ACHN (cell line): ENCODE measurements around the gene HMGCL.
"Not testable (repeated sequence)": the region's sequence is repeated elsewhere in the genome, so short reads cannot be mapped to it uniquely, and the experiment has no call there.

Source experiments
- DNase-seq: peaks from one replicate; pipeline ENCODE4 v3.0.0-alpha.2; 2015
- in situ Hi-C: cut with HindIII; loops from 2 replicates; pipeline ENCODE4 v1.10.0; 2017; ENCODE audit warnings: low sequenced_read_pairs, low pct_ligation_motif_present, low pct_unique_long_range_greater_than_20kb

Gene HMGCL

DNA sequence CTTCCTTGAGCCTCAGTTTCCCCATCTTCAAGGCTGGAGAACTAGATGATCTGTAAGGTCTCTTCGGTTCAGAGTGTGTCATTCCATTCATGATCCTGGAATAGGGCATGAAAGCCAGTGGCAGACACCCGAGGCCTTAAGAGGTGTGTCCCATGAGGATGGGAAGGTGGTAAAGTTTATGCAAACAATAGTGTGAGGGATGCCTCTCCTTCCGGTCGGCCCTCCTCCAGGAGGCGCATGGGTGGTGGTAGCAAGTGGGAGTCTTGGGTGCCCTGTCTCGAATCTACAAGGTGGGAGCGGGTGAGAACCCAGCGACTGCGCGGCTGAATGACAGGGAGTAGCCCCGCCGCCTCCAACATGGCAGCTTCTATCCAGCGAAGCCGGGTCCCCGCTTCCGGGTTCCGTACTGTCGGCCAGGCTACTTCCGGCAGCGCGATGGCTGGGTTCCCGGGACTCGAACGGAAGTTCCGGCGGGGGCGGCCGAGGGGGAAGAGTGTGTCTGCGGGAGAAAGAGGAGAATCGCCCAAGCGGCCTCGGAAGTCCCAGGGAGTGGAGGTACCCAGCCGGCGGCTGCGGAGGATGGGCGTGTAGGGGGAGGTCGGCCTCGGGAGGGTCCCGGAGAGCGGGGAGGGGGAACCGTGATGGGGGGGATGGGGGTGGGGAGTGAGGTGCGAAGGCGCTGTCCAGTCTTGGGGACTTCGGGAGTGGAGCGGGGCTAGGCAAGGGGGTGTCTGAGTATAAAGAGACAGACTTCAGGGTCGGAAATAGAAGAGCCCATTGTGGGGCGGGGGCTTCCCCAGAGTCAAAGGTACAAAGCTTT is 34.3 kb downstream of the HMGCL start, which contains the start of gene LYPLA2:
Gene LYPLA2 (plus strand): TSS at position 450 of the 820 bp plus-strand sequence. CDS start 1,538 bp downstream, outside the sequence.
- peak; percentile 89 for DNase-seq

DNA sequence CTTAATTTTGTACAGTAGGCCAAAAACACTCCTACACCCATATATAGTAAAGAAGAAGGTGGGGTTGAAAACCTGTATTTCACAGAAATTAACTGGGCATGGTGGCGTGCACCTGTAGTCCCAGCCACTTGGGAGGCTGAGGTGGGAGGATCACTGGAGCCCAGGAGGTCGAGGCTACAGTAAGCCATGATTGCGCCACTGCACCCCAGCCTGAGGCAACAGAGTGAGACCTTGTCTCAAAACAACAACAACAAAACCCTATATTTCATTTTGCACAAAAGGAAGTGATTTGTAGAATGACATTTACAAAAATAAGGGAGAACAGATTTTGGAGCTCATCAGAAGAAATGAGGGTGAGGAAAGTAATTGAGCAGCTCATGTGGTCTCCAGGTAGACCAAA is 36.5 kb downstream of the HMGCL start:
- DNase-seq: no peak
- in situ Hi-C loops: no loop called here

More for the DNA sequence above, 34.3 kb downstream of the HMGCL start, which contains the start of gene LYPLA2:
- in situ Hi-C loops: no loop called here

DNA sequence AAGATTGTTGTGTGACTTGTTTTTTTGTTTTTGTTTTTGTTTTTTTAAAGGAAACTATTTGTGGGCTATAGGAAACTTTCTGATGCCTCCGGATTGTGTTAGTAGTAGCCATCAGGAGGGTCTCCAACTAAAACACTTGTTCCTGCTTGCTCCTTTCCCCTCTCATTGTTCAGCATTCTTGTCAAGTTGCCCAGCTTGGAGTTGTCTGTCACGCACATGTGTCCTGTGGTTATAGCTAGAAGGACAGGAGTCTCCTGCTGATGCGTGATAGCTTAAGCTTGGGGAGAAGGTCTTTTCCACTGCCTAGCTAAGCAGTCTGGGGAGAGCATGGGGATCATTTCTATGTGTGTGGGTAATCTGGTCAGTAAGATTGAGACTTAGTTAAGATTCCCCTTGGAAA is 37.5 kb downstream of the HMGCL start:
- in situ Hi-C loops: no loop called here
- DNase-seq: no peak

DNA sequence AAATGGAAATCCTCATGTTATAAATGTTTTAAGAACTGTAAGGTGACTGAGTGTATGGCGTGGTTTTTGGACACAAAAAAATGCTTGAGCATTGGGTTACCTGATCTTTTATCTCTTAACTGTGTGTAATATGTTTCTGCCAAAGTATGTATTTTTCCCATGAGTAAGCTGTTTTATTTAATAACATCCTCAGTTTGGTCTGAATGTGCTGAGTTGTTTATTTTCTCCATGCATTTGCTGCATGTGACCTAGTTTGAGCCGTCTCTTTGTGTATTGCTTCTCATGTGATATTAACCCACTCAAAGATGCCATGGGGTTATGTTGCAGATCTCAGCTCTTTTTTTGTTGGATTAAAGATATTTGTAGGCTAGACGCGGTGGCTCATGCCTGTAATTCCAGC is 40.4 kb downstream of the HMGCL start:
- no peak for DNase-seq
- in situ Hi-C loops: no loop called here

DNA sequence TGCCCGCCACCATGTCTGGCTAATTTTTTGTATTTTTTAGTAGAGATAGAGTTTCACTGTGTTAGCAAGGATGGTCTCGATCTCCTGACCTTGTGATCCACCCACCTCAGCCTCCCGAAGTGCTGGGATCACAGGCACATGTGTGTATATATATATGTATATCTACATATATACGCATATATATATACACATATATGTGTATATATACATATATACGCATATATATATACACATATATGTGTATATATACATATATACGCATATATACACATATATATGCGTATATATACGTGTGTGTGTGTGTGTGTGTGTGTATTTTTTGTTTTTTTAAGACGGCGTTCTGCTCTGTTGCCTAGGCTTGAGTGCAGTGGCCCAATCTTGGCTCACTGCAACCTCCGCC is 42.1 kb downstream of the HMGCL start:
- DNase-seq, in situ Hi-C loops: not testable (repeated sequence)

DNA sequence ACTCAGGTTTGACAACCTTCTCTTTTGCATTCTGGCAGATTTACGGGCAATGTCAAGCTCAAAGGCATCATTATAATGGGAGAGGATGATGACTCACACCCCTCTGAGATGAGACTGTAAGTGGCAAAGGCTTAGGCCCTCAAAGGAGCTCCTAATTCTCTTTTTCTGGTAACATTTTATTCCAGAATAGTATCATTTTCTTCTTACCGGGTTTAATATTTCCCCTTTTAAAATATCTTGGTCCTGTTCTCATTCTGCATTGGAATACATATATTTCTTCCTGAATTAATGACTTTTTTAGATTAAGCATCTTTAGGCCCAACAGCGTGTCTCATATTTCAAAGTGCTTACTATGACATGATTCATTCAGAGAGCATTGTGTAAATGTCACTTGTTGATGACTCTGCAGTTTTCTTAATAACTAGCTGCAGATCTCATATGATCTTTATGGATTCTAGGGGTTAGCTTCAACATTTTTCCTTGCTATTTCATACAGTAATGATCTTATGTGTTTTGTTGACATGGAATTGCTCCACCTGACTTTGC is 45.3 kb downstream of the HMGCL start:
- in situ Hi-C loops: no loop called here

DNA sequence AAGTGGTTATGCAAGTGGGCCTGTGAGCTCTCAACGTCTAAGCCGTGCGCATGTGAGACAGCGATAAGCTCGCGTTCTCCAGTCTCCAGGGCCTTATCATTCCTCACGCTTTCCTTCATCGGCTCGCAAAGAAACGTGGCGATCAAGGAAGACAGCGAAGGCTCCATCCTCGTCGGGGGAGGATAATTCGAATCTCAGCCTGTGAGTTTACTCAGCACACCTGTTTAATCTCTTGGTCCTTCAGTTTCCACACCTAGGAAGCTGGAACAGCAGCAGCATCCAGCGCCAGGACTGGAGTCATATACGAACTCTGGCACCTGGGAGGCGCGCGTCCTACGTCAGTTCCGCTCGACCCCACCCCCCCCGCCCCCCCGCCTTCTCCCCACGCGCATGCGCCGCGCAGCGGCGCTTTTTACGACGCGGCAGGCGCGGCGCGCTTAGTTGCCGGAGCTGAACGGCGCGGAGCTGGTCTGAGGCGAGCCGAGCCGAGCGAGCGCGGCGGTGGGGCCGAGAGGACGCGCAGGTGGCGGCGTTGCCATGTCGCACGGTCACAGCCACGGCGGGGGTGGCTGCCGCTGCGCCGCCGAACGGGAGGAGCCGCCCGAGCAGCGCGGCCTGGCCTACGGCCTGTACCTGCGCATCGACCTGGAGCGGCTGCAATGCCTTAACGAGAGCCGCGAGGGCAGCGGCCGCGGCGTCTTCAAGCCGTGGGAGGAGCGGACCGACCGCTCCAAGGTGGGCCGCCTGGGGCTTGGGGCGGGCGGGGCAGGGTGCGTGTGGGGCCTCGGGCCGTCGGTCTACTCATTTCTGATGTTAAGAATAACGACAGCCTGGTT is 47.0 kb downstream of the HMGCL start, which contains the start of gene PITHD1:
Gene PITHD1 (plus strand): TSS at position 440 of the 836 bp plus-strand sequence. CDS start 98 bp downstream, at position 538.
- in situ Hi-C loops: no loop called here
- peak; percentile 82 for DNase-seq

More for the DNA sequence above, 45.3 kb downstream of the HMGCL start:
- DNase-seq: peak; percentile 19

DNA sequence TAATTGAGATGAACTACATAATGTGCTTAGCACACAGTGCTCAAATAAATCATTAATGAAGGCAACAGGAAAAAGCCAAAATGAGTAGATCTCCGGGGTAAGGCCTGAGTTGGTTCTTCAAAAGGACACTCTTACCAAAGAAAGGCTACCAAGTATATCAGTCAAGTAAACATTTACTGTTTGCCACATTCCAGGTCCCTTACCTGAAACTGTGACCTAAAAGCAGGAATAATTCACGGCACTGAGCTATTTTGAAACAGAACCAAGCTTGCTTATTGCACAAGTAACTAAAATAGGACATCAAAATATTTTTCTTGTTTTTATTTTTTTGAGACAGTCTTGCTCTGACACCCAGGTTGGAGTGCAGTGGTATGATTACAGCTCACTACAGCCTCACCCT is 49.0 kb downstream of the HMGCL start:
- in situ Hi-C loops: no loop called here
- no peak for DNase-seq

DNA sequence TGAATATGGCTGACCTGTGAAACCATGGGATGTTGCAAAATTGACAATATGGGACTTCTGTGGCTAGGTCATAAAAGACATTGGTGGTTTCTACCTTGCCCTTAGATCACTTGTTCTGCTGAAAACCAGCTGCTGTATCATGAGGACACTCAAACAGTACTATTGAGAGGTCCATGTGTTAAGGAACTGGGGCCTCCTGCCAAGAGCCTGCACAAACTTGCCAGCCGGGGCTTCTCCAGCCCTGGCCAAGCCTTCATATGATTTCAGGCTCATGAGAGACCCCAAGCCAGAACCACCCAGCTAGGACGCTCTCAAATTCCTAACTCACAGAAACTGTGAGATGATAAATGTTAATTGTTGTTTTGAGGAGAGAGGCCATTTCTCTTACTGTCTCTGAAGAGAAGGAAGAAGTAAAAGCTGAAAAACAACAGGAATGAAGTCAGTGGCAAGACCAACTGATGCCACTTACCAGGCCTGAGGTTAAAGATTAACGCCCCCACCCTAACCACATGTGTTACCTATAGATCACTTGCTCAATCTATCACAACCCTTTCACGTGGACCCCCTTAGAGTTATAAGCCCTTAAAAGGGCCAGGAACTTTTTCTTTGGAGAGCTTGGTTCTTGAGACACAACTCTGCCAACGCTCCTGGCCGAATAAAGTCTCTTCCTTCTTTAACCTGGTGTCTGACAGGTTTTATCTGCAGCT is 50.9 kb downstream of the HMGCL start:
- in situ Hi-C loops: no loop called here
- no peak for DNase-seq

DNA sequence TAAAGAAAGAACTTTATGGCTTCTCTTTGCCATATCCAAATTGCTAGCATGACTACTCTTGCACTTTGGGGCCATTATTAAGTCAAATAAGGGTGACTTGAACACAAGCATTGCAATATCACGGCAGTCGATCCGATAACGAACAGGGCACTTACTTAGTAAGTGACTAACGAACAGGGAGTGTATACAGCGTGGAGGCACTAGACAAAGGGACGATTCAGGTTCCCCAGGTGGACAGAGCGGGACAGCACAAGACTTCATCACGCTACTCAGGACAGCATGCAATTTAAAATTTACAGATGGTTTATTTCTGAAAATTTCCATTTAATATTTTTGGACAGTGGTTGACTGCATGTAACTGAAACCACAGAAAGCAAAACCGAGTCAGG is 52.4 kb downstream of the HMGCL start:
- DNase-seq: no peak
- in situ Hi-C loops: no loop called here

DNA sequence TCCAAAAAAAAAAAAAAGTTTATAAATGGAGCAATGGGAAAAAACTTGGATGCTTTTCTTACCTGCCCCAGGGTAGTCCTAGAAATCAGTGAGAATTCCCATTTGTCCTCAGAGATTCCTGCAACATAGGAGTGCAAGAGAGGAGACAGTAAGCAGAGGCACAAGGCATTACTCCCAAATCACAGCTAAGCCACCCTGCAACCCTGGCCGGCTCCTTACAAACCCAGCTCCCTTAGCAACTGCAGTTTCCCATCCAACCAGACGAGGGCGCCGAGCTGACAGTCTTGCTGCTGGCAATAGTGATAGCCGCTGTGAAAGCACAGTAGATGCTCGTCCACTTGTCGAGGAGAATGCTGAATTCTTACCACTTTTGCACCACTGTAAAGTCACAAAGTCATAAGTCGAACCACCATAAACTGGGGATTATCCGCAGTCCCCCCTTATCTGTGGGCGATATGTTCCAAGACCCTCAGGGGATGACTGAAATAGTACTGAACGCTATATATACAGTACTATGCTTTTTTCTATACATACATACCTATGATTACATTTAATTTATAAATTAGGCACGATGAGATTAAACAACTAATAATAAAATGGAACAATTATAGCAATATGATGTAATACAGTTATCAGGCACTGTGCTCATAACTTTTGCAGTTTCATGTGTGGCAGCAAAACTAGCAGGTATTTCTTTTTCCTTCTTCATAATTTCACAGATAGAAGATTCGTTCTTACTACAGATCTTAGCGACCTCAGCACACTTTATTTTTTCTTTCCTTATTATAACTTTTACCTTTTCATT is 53.0 kb downstream of the HMGCL start:
- DNase-seq: peak; percentile 76
- in situ Hi-C loops: no loop called here

DNA sequence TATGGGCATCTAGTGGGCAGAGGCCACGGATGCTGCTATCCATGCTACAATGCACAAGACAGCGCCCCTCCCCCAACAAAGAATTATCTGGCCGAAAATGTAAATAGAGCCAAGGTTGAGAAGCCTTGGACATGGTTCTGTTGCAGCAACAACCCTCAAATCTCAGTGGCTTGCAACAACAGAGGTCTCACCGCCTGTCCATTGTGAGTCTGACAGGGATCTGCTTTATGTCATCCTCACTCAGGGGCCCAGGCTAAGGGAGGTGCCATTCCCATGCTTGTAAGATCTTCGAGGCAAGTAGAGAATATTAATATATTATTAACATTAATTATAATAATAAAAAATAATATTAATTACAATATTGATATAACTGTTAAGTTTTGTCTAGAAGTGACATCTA is 56.5 kb downstream of the HMGCL start:
- in situ Hi-C loops: no loop called here

DNA sequence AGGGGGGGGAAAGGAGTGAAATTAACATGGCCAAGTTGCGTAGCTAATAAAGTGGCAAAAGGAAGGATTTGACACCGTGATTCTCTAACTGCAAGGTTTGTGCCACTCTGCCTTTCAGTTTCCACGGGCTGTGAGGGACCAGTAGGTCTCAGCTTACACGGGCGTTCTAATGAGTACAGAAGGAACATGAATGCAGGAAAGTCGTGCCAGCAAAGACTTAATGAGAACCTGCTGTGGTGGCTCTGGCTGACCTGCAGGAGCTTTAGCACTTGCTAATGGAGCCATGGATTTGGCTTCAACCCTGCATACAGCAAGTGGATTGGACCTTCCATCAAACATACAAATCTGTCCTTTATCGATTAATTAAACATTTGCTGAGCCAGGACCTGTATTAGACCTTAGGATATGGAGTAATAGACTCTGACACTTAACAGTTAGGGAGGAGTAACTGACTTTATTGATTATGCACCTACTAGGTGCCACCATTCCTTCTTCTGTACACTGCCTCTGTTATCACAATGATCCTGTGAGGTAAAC is 62.1 kb downstream of the HMGCL start:
- in situ Hi-C loops: no loop called here
- no peak for DNase-seq

More for the DNA sequence above, 56.5 kb downstream of the HMGCL start:
- no peak for DNase-seq

DNA sequence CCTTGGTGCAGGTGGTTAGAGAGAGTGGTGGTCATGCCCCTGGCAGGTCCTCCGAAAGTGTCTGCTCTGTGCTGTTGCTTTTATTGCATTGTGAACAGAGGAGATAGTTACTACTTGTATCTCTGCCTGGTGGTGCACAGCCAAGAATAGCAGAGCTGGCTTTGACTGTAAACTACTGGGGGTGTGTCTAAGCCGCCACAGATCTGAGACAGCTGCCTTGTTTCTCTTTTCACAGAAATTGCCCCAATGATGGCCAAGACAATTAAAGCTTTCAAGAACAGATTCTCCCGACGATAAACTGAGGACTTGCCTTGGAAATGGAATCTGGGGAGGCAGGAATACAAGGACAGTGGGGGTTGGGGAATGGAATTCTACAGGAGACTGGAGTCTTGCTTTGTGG is 66.0 kb downstream of the HMGCL start:
- in situ Hi-C loops: no loop called here
- no peak for DNase-seq

DNA sequence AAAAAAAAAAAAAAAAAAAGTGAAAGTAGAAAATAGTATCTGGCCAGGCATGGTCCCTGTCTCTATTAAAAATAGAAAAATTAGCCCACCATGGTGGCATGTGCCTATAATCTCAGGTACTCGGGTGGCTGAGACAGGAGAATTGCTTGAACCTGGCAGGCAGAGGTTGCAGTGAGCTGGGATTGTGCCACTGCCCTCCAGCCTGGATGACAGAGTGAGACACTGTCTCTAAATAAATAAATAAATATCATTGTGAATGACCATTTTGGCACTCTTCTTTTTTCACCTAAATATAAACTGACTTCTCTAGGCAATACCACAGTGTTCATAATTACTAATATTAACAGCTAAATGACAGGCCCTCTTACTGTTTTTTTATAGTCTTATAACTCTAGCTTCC is 67.4 kb downstream of the HMGCL start:
- in situ Hi-C loops: no loop called here
- no peak for DNase-seq

DNA sequence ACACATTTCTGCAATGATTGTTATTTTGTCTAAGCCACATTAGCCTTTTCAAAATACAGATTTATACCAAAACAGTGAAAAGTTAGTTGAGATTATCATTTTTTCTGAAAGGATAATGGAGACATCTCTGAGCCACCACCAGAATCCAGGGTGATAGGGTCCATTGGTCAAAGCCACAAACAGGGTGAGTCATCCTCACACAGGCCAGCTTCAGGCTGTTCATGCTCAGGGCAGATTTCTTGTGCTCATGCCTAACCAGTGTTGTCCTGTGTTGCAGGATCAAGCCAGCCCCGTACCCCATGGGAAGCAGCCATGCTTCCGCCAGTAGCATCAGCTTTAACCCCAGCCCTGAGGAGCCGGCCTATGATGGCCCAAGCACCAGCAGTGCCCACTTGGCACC is 68.6 kb downstream of the HMGCL start:
- peak; percentile 80 for DNase-seq
- in situ Hi-C loops: no loop called here

DNA sequence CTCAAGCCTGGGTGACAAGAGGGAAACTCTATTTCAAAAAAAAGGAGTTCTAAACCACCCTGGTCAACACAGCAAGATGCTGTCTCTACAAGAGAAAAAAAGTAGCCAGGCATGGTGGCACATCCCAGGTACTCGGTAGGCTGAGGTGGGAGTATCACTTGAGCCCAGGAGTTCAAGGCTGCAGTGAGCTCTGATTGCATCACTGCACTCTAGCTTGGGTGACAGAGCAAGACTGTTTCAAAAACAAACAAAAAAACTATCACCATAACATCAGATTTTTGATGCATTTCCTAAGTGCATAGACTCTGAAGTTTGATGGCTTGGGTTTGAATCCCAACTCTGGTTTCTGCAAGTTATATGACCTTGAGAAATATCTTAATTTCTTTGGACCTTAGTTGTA is 72.3 kb downstream of the HMGCL start:
- in situ Hi-C loops: no loop called here
- no peak for DNase-seq
